T-helper 1 cell (primary cell): ENCODE measurements around the gene AADAC.
"Not testable (repeated sequence)": the region's sequence is repeated elsewhere in the genome, so short reads cannot be mapped to it uniquely, and the experiment has no call there.

Experiments
- DNase-seq, 5 donors: peaks; one replicate each; pipeline ENCODE4 v3.0.0-alpha.2; 2012 to 2020
- total RNA-seq, 4 donors: gene quantifications; one replicate each; lab custom pipeline; 2026; lab: John Stamatoyannopoulos, UW

The AADAC gene, protein sequence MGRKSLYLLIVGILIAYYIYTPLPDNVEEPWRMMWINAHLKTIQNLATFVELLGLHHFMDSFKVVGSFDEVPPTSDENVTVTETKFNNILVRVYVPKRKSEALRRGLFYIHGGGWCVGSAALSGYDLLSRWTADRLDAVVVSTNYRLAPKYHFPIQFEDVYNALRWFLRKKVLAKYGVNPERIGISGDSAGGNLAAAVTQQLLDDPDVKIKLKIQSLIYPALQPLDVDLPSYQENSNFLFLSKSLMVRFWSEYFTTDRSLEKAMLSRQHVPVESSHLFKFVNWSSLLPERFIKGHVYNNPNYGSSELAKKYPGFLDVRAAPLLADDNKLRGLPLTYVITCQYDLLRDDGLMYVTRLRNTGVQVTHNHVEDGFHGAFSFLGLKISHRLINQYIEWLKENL
- total RNA-seq, result 0 reads per million in 4 donors

DNA sequence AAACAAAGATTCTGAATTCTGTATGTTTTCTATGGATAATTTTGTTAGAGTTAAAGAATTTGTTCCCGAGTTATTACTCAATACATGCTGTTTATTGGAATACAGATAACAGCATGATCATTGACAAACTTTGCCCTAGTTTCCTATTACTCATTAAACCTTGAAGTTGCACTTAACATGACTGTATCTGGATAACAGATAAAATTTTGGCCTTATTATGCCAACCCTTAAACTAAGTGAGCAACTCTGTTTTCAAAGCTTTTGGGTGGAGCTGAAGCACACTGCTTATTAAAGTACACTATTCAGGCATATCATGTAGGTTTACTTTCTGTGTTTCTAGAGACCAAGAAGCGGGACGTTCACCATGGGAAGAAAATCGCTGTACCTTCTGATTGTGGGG lies at the start of gene AADAC:
Gene AADAC (plus strand): TSS at position 318 of the 400 bp plus-strand sequence. CDS start 47 bp downstream, at position 365.
- DNase-seq, result no peak

DNA sequence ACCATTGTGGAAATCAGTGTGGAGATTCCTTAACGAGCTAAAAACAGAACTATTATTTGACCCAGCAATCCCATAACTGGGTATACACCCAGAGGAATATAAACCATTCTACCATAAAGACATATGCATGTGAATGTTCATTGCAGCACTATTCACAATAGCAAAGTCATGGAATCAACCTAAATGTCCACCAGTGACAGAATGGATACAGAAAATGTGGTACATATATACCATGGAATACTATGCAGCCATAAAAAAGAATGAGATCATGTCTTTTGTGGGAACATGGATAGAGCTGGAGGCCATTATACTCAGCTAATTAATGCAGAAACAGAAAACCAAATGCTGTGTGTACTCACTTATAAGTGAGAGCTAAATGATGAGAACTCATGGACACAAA lies 49.2 kb upstream of the AADAC start:
- not testable (repeated sequence) for DNase-seq

DNA sequence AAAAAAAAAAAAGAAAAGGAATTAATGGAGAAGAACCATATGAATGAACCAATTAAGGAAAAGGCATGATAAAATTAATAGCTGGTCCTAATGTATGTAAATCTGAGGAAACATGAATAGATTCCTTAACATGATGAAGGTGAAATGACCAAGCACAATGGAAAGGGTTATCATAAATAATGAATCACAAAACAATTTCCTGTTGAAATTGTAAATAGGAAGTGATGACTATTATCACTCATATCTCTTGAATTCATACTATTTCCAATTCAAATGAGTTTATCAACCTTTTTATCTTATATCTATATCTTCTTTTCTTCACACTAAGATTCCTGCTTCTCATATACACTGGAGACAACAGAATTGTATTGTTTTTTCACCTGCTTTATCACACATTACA lies 48.2 kb upstream of the AADAC start:
- no peak for DNase-seq

DNA sequence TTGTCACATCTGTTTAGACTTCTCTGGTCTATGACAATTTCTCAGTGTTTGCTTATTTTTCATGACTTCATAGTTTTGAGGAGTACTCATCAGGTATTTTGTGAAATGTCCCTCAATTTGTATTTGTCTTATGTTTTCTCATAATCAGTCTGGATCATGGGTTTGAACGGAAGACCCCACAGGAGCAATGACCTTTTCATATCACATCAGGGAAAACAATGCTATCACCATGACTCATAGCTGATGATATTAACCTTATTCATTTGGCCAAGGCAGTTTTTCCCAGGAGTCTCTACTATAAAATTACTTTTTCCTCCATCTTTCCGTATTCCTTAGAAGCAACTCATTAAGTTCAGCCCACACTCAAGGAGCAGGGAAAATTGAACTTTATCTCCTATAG lies 47.5 kb upstream of the AADAC start:
- DNase-seq, result no peak

DNA sequence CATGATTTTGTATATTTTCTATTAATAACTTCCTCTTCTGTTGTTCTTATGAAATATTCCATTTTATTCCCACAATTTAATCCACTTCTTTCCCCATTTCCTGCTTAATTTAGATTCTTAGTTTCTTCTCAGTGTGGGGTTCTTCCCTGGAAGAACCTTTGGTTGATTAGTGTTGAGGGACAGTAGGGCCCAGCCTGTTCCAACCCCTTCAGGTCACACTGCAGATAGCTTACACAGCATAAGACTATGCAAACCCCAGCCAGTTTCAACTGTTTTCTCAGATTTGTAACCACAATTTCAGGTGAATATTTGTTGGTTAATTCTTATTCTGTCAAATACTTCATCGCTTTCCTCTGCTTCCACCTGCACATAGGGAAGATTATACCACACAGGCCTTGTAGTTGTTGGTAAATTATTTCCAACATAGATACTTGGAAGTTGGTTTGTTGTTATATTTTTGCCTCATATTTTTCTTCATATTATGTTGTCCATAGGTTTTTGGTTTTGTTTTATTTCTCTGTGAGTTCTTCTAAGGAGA lies 45.5 kb upstream of the AADAC start:
- no peak for DNase-seq

DNA sequence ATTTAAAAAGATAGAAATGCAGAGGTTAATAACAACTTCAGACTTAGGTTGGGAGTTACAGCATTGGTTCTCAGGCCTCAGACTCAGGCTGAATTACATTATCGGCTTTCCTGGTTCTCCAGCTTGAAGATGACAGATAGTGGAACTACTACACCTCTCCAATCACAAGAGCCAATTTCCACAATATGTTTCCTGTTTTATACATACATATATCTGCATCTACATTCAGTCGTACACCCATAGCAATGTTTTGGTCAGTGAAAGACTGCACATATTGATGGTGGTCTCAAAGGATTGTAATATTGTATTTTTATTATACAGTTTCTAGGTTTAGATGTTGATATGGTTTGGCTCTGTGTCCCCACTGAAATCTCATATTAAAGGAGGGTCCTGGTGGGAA lies 44.7 kb upstream of the AADAC start:
- DNase-seq, result no peak

DNA sequence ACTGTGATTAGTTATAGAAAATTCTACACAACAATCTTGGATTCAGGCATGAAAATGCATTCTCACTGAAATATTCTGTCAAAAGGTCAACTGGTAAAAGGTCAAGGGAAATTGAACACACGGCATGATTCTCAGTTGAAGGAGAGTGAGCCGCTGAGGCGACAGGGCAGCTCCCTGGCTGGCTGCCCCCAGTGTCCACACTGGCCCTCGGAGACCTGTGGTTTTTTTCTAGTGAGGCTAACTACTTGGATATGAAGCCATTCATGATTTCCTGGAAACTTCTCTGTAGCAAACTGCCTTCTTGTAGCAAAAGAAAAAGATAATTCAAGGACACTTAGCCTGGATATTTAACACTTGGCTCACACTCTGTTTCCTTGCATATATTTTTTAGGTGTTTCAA lies 43.0 kb upstream of the AADAC start:
- no peak for DNase-seq

DNA sequence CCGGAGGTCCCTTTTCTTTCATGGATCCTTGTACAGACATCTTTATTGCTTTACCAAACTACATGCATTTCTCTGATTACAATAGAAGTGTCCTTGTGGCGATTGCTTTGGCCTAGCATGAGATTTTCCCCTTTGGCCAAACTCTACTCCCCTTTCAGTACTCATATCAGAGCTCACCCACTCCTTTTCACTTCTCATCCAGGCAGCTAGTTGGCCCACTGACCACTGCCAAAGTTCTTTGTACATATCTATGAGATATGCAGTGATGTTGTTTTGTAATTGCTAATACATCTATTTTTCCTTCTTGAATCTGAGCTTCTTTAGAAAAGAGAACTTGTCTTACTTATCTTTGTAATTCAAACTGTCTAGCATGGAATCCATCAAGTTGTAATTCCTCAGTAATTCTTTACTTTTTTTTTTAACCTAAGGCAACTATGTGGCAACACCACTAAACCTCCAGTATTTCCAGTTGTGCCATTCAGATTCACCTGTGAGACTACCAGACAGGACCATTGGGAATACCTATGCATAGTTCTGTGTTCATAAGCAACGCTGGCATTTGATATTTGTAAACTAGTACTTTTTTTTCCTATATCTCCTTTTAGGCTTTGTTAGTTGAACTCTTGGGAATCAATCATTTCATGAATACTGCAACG lies 41.0 kb upstream of the AADAC start:
- DNase-seq, result no peak

DNA sequence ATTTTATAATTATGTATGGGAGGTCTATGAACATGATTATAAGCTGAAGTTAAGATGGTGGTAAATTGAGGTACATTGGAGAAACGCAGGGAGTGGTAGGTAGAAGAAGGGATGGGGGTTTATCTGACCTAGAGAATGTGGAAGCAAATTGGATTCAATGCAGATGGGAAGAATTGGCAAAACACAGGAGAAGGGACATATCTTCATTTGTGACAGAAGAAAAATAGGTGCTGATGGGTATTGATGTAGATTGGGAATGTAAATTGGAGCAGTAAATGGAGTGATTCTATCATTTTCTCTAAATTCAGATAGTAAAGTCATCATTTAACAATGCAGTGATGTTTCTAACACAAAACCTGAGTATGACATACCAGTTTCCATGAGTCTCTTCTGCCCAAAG lies 39.7 kb upstream of the AADAC start:
- DNase-seq, result no peak

DNA sequence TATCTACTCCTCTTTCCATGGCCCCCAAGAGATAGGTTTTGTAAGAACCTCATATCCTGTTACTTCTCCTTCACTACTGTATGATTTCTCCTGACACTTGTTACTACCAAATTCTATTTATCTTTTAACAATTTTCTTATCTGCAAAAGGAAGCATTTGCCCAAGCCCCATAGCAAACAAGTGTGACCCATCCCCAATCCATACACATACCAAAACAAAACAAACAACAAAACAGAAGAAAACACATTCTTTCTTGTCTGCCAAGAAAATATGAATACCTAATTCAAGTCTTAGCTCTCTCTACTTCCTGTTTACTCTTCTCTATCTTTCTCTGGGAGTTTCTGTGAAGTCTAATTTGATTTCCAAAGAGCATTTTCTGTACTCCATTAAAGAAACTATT lies 39.0 kb upstream of the AADAC start:
- DNase-seq, result no peak

DNA sequence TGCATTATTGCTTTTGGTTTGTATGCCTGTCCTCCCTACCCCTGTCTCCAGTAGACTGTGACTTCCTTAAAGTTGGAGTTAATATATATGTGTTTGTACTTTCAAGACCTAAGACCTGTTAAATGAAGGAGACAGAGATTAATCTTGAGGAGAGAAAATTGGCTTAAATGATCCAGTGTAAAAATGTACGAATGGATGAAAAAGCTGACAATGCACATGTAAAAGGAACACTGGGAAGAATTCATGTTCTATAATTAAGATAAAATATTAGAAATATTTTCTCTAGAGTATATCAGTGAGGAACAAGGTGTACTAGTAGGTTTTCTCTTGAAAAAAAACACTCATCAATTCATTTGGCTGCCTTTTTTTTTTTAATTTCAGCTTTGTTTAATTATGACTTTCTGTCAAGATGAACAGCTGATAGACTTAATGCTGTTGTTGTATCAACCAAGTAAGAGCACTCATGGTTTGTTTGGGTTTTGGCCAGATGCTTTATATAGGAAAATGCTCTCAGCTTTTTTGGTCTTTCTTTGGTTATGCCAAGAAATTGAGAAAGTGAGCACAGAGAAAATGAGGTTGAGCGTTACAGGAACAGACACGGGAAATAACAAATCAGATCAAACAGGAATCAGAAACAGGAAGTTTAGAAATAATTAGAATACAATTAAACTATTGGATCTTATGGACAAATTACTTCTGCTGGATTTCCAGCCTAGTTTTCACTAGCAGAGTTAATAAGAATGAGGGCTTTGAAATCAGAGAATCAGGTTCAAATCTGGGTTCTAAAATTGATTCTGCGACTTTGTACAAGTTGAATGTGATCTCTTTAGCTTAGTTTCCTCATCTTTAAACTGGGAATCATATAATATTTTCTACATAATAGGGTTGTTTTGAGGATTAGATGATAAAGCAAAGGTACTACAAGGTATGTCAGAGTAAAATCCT lies 38.3 kb upstream of the AADAC start:
- DNase-seq, result no peak

DNA sequence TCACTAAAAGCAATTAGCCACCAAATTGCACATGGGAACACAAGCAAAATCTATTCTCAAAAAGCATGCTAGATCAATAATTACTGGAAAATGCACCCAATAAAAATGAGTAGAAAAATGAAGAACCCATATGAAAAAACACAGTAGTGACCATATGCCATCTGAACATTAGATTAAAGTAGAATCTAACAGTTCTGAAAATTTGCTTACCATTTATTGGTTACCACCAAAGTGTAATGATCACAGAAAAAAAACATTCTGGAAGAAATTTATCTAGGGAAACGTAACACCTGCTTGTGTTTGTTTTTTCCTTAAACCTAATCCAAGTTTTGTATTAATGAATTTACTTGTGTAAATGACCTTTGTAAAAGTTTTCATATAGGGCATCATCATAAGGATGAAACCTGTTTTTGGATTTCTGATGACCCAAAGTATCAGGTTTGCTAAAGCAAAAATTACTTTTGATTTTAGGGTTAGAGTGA lies 37.6 kb upstream of the AADAC start:
- no peak for DNase-seq

DNA sequence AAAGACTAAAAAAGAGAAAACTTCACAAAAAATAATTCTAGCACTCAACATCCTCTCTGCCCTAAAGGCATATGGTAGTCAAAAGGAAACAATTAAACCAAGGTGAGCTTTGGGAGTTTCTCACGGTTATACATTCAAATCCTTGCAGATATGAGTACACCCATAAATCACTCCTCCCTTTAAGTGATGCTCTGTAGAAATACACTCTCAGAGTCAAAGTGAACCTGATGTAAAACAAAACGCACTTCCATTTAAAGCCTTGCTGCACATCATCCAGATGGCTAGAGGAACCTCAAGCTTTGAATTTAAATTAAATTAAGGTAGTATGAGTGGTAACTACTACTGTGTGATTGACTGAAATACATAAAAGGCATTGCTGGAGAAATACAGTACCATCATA lies 36.0 kb upstream of the AADAC start:
- DNase-seq, result no peak

DNA sequence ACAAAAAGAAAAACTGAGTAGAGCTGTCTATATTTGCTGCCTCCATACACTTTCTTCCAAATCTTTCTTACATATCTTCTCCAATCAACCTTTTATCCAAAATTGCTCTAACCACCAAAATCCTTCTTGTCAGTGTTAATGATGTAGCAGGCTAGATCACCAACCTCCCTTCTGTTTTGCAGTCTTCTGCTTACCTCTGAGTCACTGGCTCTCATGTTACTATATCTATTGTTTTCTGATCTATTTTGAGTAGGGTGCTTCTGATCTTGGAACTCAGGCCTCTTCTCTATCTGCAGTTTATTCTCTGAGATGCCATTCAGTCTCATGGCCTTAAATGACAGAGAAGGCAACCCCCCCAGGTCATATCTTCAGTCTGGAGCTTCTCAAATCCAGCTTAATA lies 26.3 kb upstream of the AADAC start:
- DNase-seq, result no peak

DNA sequence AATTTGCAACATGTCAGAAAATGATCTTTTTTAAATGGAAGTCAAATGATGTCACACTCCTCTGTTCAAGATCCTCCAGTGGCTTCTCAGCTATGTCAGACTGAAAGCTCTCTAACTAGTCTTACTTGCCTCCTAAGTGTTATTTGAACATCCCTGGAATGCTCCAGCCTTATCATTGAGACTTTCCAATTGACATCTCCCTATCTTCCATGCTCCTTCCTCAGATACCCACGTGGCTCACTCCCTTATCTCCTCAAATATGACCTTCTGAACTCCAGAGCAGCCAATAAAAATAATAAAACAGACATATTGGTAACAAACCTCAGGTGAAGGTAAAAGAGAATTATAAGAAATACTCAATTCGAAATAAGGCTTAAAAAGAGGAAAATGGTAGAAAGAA lies 25.5 kb upstream of the AADAC start:
- DNase-seq, result no peak

DNA sequence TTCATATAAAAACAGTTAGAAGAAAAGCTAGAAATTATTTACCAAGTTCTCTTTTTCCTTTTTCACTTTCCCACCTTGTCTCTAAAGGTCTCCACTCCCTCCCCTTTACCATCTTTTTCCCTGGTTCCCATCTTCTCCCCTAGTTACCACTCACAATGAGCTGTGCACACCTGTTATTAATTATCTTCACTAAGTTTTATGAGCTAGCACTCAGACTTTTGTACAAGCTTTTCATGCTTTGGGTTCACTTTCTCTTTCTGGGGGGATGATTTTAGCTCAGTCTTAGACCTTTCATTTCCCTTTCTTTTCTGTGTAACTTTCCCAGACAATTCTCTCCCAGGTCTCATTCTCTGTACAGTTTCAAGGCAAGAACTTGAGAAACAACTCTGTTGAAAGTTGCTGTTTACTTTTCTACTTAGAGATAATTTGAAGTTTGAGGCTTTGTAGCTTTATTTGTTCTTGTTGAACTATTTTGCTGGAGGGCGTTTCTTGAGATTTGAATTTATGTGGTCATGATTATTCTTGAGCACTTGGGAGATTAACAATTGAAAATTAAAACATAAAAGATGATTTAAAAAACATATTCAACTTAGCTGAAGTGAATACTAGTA lies 24.0 kb upstream of the AADAC start:
- DNase-seq, result no peak

DNA sequence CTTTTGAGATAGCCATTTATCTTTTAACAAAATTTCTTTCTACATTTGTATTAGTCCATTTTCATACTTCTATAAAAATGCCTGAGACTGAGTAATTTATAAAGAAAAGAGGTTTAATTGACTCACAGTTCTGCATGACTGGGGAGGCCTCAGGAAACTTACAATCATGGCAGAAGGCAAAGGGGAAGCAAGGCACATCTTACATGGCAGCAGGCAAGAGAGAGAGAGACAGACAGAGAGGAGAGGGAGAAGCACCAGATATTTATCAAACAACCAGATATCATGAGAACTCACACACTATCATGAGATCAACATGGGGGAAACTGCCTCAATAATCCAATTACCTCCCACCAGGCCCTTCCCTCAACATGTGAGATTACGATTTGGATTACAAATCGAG lies 23.2 kb upstream of the AADAC start:
- DNase-seq, result not testable (repeated sequence)

DNA sequence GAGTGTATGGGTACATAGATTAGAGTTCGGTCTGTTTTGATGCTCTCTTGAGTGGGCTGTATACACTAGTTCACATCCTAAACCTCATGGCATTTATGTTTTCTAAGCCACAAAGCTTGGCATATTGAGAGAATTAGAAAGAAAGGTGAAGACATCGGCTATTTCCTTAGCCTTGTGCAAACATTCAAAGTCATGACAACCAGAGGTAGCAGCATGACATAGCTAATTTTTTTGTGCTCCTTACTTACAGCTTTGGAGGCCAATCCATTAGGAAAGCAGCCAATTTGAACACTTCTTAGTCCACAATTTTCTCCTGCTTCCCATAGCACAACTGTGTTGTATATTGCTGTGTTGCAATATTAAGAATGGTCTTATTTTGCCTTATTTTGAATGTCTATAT lies 21.5 kb upstream of the AADAC start:
- DNase-seq, result no peak

DNA sequence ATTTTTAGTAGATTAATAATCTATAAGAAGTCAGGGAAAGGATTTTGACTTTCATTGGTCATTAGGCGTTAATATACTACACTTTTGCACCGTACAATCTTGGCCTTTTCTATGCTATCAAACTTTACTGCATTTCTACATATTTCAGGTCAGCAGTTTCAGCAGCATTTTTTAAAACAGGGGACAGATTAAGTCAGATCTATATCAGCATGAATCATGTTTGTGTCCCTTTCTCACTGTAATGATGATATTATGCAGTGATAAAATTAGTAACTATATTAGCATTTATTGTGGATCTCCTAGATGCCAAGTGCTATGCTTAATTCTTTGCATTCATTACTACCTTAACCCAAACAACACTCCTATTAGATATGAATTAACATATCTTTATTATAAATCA lies 20.3 kb upstream of the AADAC start:
- DNase-seq, result no peak

DNA sequence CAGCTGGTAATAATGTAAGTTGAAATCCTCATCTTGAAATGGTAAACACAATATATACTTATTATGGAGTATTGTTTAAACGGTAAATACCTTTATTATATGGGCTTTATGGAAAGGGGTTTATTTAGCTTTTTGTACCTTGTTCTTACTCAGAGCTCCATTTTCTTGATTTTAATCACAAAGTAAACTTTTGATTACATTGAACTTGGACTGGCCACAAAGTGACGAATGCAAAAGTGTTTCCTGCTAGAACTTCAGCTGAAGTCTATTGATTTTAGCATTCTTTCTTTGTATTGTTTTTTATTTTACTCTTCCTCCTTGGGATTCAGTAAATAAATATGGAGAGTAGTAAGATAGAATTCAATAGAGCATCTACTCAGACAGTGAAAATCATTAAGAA lies 19.8 kb upstream of the AADAC start:
- DNase-seq, result no peak

DNA sequence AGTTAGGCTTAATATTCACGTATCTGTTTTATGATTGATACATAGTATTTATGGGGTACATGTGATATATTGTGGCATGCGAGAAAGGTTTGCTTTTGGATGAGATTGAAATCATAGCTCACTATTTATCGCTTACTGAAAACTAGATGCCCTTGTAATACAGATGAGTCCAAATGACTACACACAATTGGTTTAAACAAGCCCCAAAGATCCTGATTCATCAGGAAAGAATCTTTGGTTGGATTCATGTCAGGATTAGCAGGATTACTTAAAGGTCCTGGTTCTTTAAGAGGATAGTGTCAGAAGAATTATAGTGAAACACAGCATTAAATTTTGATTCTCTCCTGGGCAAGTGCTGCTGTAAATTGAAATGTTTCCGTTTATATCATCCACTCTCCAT lies 18.6 kb upstream of the AADAC start:
- DNase-seq, result no peak

DNA sequence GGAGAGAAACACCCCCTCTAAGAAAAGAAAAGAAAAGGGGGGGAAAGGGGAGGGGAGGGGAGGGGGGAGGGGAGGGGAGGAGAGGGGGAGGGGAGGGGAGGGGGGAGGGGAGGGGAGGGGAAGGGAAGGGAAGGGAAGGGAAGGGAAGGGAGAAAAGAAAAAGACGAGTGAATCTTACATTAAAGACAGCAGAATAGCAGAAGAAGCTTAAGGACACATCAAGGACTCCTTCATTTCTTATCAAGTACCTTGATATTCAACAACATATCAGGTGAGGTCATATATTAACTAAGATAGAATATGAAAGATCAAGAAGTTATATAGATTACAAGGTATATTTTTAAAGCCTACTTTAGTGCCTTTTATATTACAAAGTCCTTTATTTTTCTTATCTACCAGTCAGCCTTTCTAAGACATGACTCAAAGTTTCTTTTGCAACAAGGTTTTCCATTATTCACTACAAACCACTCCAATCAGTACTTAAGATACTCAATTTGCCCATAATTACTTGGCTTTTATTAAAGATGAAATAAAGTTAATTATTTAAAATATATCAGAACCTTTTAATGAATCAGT lies 17.7 kb upstream of the AADAC start:
- no peak for DNase-seq
